GM19397 (cell line): ENCODE data around the gene AZGP1.
"Not testable (repeated sequence)": the region's sequence is repeated elsewhere in the genome, so short reads cannot be mapped to it uniquely, and the experiment has no call there.

ENCODE experiments used
- ATAC-seq: cut with Tn5 transposase; IDR thresholded peaks from one replicate; pipeline ENCODE4 v1.9.1; 2021; ENCODE audit warnings: mild to moderate bottlenecking, moderate library complexity; ENCODE audit not compliant: unreplicated experiment

AZGP1 gene

GRCh38 chr7:99953649-99954048 is 22.2 kb downstream of the AZGP1 start:
- no peak for ATAC-seq

GRCh38 chr7:99952649-99953048 is 23.2 kb downstream of the AZGP1 start:
- ATAC-seq, result not testable (repeated sequence)

- ATAC-seq, result not testable (repeated sequence)
Observed at GRCh38 chr7:99950819-99951218, 25.0 kb downstream of the AZGP1 start.

DNA sequence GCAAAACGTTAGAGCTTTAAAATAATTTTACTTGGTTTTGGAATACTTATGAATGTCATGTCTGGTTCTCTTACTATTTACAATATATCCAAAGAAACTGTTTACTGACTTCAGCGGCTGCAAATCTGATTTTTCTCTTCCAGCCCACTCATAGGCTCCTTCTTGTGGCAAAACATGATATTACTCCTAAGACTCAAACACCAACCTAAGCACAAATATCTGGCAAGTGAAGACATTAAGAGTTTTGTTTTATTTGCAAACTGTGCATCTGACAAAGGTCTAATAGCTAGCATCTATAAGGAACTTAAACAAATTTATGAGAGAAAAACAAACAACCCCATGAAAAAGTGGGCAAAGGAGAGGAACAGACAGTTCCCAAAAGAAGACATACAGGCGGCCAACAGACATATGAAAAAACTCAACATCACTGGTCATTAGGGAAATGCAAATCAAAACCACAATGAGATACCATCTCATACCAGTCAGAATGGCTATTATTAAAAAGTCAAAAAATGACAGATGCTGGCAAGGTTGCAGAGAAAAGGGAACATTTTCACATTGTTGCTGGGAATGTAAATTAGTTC is 26.1 kb downstream of the AZGP1 start:
- no peak for ATAC-seq

DNA sequence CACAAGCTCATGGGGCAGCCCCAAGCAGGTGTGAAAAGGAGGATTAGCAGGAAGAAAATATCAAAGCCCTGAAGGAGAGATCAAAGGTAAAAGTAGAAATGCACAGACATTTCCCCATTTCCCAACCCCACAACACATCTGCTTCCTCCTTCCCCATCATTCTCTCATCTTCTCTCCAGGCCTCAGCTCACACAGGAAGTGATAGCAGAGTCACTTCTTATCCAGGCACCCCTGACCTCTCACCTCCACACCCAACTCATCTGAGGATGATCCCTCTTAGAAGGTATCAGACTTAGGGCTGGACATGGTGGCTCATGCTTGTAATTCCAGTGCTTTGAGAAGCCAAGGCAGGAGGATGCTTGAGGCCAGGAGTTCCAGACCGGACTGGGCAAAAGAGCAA is 28.2 kb downstream of the AZGP1 start:
- ATAC-seq, result no peak

DNA sequence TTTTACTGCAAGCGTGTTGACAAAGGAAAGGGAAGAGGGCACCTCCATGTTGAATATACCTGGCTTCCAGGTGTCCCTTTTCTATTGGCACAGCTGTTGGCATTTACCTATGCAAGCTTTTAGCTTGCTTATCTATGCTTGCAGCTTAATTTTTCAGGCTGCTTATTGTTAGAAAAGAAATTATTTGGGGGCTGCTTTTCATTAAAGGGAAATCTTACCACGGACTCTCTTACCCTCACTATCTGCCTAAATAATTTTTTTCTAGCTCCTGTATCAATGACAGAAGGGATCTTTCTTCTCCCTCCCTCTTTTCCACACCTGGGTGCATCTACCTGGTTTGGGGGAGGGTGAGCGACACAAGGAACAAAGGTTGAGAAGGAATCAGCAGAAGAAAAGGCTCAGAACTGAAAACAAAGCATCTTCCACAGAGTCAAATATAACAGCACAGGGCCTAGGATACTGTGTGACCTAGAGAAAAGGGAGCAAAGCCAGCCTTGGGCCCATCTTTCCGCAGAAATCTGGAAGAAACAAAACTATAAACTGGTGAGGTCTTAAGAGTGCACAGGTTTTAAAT is 31.2 kb downstream of the AZGP1 start:
- ATAC-seq, result no peak

DNA sequence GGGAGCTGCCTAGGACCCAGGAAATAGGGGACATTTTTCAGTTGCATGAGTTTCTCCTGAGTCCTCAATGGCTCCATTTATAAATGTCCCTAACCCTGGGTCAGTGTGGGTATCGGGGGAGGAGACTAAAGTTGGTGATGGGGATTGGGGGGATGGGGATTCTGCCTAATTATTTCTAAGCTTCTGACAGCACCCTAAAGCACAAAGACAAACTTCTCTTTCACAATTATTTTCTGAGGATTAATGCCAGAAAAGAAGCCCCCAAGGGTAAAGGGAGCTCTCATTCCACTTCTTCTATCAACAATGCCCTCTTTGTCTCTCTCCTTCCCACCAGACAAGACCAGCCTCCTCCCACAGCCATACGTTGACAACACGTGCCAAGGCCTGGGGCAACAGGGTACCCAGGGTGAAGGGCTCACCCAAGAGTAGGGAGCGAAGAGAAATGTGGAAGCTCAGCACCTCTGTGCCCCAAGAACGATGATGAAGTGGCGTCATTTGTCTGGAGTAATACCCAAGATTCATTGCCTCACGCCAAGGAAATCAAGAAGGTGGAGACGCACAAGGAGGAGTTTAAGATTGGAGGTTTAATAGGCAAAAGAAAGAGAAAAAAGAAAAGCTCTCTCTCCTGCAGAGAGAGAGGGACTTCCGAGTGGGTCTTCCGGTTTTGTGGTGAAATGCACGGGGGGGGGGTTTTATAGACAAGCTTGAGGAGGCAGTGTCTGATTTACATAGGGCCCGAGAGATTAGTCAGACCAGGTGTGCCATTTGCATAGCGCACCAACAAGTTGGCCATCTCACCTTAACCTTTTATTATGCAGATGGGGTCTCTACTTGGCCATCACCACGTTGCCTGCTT is 32.0 kb downstream of the AZGP1 start:
- no peak for ATAC-seq

GRCh38 chr7:99938296-99938695 is 37.5 kb downstream of the AZGP1 start:
- ATAC-seq, result no peak

DNA sequence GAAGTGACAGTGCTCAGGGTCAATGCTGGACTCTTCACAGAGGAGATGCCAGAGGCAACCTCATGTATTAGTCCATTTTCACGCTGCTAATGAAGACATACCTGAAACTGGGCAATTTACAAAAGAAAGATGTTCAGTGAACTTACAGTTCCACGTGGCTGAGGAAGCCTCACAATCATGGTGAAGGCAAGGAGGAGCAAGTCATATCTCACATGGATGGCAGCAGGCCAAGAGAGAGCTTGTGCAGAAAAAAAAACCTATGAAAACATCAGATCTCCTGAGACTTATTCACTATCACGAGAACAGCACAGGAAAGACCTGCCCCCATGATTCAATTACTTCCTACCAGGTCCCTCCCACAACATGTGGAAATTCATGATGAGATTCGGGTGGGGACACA is 40.8 kb downstream of the AZGP1 start:
- ATAC-seq, result not testable (repeated sequence)

DNA sequence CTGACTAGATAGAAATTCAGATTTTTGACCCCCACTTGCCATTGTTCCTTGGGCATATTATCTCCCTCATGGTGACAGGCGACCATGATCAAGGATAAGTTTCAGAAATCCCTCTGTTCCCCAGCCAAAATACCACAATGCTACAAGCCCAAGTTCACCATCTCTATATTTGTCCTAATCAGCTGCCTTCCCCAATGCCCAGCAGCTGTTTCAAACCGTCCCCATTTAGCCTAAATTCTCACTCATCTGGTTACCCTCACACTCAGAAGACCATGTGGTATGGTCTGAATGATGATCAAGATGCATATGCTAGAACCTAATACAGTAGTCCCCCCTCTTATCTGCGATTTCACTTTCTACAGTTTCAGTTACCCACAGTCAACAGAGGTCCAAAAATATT is 45.5 kb downstream of the AZGP1 start:
- ATAC-seq, result no peak

- no peak for ATAC-seq
Observed at GRCh38 chr7:99929730-99930053, 46.1 kb downstream of the AZGP1 start.

GRCh38 chr7:99928994-99929729 is 46.7 kb downstream of the AZGP1 start, which contains the start of gene GJC3:
TSS of gene GJC3 (minus strand) at chr7:99929620. CDS start at chr7:99929620, 0 bp downstream.
- no peak for ATAC-seq

DNA sequence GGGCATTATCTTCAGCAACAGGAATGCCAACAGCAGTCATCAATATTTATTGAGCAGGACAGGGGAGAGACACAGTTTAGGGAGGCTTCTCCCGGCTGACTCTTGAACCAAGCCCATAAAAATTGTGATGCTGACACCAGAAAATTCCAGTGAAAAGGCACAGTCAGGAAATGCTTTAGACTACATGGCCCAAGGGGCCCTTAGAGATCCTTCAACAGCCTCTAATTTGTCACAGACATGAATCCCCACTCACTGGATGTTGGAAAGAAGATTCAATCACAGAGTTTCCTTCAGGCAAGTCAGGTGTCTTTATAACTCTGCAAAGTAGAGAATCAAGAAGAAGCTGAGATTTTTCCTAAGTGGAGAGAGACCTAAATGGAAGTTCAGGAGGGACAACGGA is 47.6 kb downstream of the AZGP1 start:
- ATAC-seq, result no peak

GRCh38 chr7:99927536-99927935 is 48.3 kb downstream of the AZGP1 start:
- no peak for ATAC-seq

GRCh38 chr7:99926321-99926720 is 49.5 kb downstream of the AZGP1 start:
- no peak for ATAC-seq

- ATAC-seq, result no peak
Observed at GRCh38 chr7:99923200-99923599, 52.6 kb downstream of the AZGP1 start.

GRCh38 chr7:99920149-99920548 is 55.7 kb downstream of the AZGP1 start:
- no peak for ATAC-seq

DNA sequence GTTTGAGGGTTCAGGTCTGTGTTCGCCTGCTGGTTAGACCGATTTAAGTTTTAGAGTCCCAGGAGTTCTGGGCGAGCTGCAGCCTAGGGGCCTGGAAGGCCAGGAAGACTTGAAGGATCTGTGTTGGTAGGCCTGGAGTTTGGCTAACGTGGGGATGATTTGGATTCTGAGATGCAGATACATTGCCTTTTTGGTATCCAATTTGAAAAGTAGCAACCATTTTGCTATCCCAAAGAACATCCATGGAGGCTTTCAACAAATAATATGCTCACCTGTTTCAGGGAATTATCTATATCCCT is 56.1 kb downstream of the AZGP1 start:
- no peak for ATAC-seq

GRCh38 chr7:99918959-99919813 is 56.6 kb downstream of the AZGP1 start, which contains the start of gene TRIM4:
TSS of gene TRIM4 (minus strand) at chr7:99919530. CDS start at chr7:99919401, 129 bp downstream.
- ATAC-seq, result peak; percentile 97
